Body of pancreas (tissue), 4 donors: ENCODE measurements around the gene ANKRD24. TPM values are rescaled to one million over a fixed set of nuclear protein-coding genes. Genes with fewer than 3 reads are reported as not detected.
"Not testable (repeated sequence)": the region's sequence is repeated elsewhere in the genome, so short reads cannot be mapped to it uniquely, and the experiment has no call there.

ENCODE experiments used
- ATAC-seq: fragments of 150-250 bp; one replicate; pipeline ENCODE4 v1.9.1; 2016
- DNase-seq, 4 donors: peaks; one replicate each; pipeline ENCODE4 v3.0.0-alpha.2; 2019
- H3K27ac ChIP-seq, 4 donors: fragments of 200-600 bp; sonication (generic); 1 replicate in 3 of 4; 2 replicates in 1 of 4; pipeline versions ENCODE4 v1.5.1 to v1.6.1; 2016 to 2019; ENCODE audit warnings: mild to moderate bottlenecking in 1 of 4, mixed read lengths in 1 of 4, moderate library complexity in 1 of 4
- H3K27me3 ChIP-seq, 2 donors: fragments of 200-600 bp; sonication (generic); one replicate each; pipeline ENCODE4 v1.6.0; 2016; ENCODE audit warnings: mild to moderate bottlenecking in 1 of 2
- H3K36me3 ChIP-seq, 2 donors: fragments of 200-600 bp; sonication (generic); replicated peaks in 1 of 2; 2 replicates each; pipeline ENCODE4 v1.5.1; 2016; ENCODE audit warnings: low read depth in 2 of 2; ENCODE audit not compliant: insufficient read depth in 1 of 2
- H3K4me1 ChIP-seq: fragments of 200-600 bp; sonication (generic); one replicate; pipeline ENCODE4 v1.6.0; 2016
- H3K4me3 ChIP-seq, 2 donors: fragments of 200-600 bp; sonication (generic); 1 replicate in 1 of 2; 2 replicates in 1 of 2; pipeline ENCODE4 v1.5.1; 2016 to 2019
- H3K9me3 ChIP-seq, 3 donors: fragments of 200-600 bp; sonication (generic); 1 replicate in 2 of 3; 2 replicates in 1 of 3; pipeline ENCODE4 v1.5.1; 2016
- CTCF ChIP-seq, 7 experiments: fragments of 450-650 bp in 4 of 7; fragments of 200-600 bp in 3 of 7; sonication (generic) in 3 of 7; IDR thresholded peaks; one replicate each; pipeline ENCODE4 v1.5.1; 2016 to 2019; ENCODE audit warnings: antibody characterized with exemption in 7 of 7
- POLR2A ChIP-seq, 3 donors: fragments of 450-650 bp; IDR thresholded peaks; one replicate each; pipeline ENCODE4 v1.6.1; 2016; ENCODE audit warnings: antibody characterized with exemption in 3 of 3, mild to moderate bottlenecking in 2 of 3
- WGBS, 2 donors: methylation state at CpG; one replicate each; pipeline ENCODE4 v1.1.5; 2017; 5-methylcytosine and 5-hydroxymethylcytosine counted together
- intact Hi-C: fragments of 100-400 bp; cut with DNase I; formaldehyde crosslinking; loops from one replicate; pipeline ENCODE4 v1.15.1; 2023
- total RNA-seq, 2 donors: library from RNA; depleted of rRNA; stranded (reverse); fragments of >200 nt; gene quantifications; one replicate each; pipeline ENCODE4 v1.1.0, GENCODE V29; 2016

ANKRD24 gene
- total RNA-seq, 2 donors from 2014 or later, result 2.1 to 3.6 TPM

GRCh38 chr19:4267101-4267900, 84.8 kb downstream of the ANKRD24 start:
- Histone ChIP-seq H3K4me1 (peaks cover 17% of the 10 kb centered on the region), H3K9me3 (no peaks in the 10 kb centered on the region), H3K4me3 (no peak overlapping the region), H3K36me3 (peaks cover 0 to 27% of the 10 kb centered on the region in 2 donors), H3K27me3 (no peaks in the 10 kb centered on the region), H3K27ac (peak overlapping the region in 2 of 4 donors; percentile 59 to 63)
- ATAC-seq, result peak; percentile 47
- peak; percentile 39 to 66 (median 60) for DNase-seq
- TF ChIP-seq POLR2A (IDR thresholded peaks at IDR 0.05) (no peak), CTCF (IDR thresholded peaks at IDR 0.05) (peak; percentile 62 to 93 (median 69))
- WGBS, 2 donors, result 36 to 49% methylated on average over 15 to 19 of the region's 21 CpGs
- intact Hi-C loops, result loop anchor here (5.0 kb wide), 1 partner anchor 85 kb away; no protein-coding TSS in a partner anchor

GRCh38 chr19:4267901-4268815, 85.7 kb downstream of the ANKRD24 start:
- WGBS, 2 donors, result 61 to 64% methylated on average over 18 to 29 of the region's 30 CpGs
- H3K27me3 ChIP-seq, result no peaks in the 10 kb centered on the region
- H3K4me1 ChIP-seq, result peaks cover 17% of the 10 kb centered on the region
- no peak for TF ChIP-seq CTCF (IDR thresholded peaks at IDR 0.05)
- TF ChIP-seq POLR2A (IDR thresholded peaks at IDR 0.05), result no peak
- H3K27ac ChIP-seq, result peak overlapping the region; percentile 35 to 75 (median 61)
- ATAC-seq, result peak; percentile 87
- DNase-seq, result peak; percentile 63 to 87 (median 72)
- no peaks in the 10 kb centered on the region for H3K9me3 ChIP-seq
- H3K4me3 ChIP-seq, result no peak overlapping the region
- intact Hi-C loops, result loop anchor here (5.0 kb wide), 1 partner anchor 84 kb away; no protein-coding TSS in a partner anchor
- H3K36me3 ChIP-seq, result peaks cover 0 to 20% of the 10 kb centered on the region in 2 donors

GRCh38 chr19:4268816-4269430, 86.4 kb downstream of the ANKRD24 start:
- TF ChIP-seq POLR2A (IDR thresholded peaks at IDR 0.05) (no peak), CTCF (IDR thresholded peaks at IDR 0.05) (no peak)
- no peaks in the 10 kb centered on the region for H3K27me3 ChIP-seq
- H3K36me3 ChIP-seq, result peaks cover 0 to 20% of the 10 kb centered on the region in 2 donors
- 86 to 92% methylated on average over 9 to 10 of the region's 13 CpGs for WGBS, 2 donors
- H3K4me1 ChIP-seq, result peaks cover 17% of the 10 kb centered on the region
- no peak for ATAC-seq
- no peak overlapping the region for H3K4me3 ChIP-seq
- intact Hi-C loops, result loop anchor here (5.0 kb wide), 1 partner anchor 83 kb away; no protein-coding TSS in a partner anchor
- H3K9me3 ChIP-seq, result no peaks in the 10 kb centered on the region
- peak overlapping the region in 2 of 4 donors; percentile 59 to 75 for H3K27ac ChIP-seq
- DNase-seq, result no peak

- Histone ChIP-seq H3K36me3 (peaks cover 0 to 9% of the 10 kb centered on the region in 2 donors), H3K9me3 (no peaks in the 10 kb centered on the region), H3K4me1 (peaks cover 11% of the 10 kb centered on the region), H3K27ac (no peak overlapping the region), H3K4me3 (no peak overlapping the region), H3K27me3 (no peaks in the 10 kb centered on the region)
- intact Hi-C loops, result no loop called here
- TF ChIP-seq POLR2A (IDR thresholded peaks at IDR 0.05), result no peak
- DNase-seq, result no peak
- WGBS, 2 donors, result 72 to 75% methylated on average over 9 to 10 of the region's 10 CpGs
- ATAC-seq, result no peak
Observed at GRCh38 chr19:4272894-4273293, 90.4 kb downstream of the ANKRD24 start.

- H3K4me1 ChIP-seq, H3K27me3 ChIP-seq, H3K9me3 ChIP-seq, H3K36me3 ChIP-seq, H3K4me3 ChIP-seq, H3K27ac ChIP-seq, intact Hi-C loops, ATAC-seq, DNase-seq: not testable (repeated sequence)
- 65 to 69% methylated on average over 4 to 6 of the region's 6 CpGs for WGBS, 2 donors
Observed at GRCh38 chr19:4274321-4274686, 91.8 kb downstream of the ANKRD24 start.

Other genes starting within 250 kb of the ANKRD24 start
- not detected for gene NMRK2, start 249.6 kb upstream of the ANKRD24 start, total RNA-seq
- gene DAPK3, start 211.6 kb upstream of the ANKRD24 start, total RNA-seq, result 10 to 100 TPM; 44.5 to 47.7 TPM
- gene EEF2, start 197.2 kb upstream of the ANKRD24 start, total RNA-seq, result 1,000 to 10,000 TPM; 1,656 to 1,704 TPM
- gene PIAS4, start 175.0 kb upstream of the ANKRD24 start, total RNA-seq, result 10 to 100 TPM; 12.7 to 17.1 TPM
- gene ZBTB7A, start 115.8 kb upstream of the ANKRD24 start, total RNA-seq, result 10 to 100 TPM; 30.9 to 31.3 TPM
- 10 to 100 TPM; 56.8 to 92.0 TPM for gene MAP2K2, start 58.6 kb upstream of the ANKRD24 start, total RNA-seq
- gene CREB3L3, start 29.1 kb upstream of the ANKRD24 start, total RNA-seq, result under 1 TPM in 1 of 2 donors, not detected in 1; 0.52 TPM
- gene SIRT6, start 126 bp upstream of the ANKRD24 start, total RNA-seq, result 10 to 100 TPM; 13.2 to 54.1 TPM
- 10 to 100 TPM in 1 of 2 donors, under 1 TPM in 1; 0.99 to 27.5 TPM for gene EBI3, start 46.8 kb downstream of the ANKRD24 start, total RNA-seq
- gene YJU2, start 64.4 kb downstream of the ANKRD24 start, total RNA-seq, result 10 to 100 TPM; 15.5 to 20.2 TPM
- not detected for gene SHD, start 96.6 kb downstream of the ANKRD24 start, total RNA-seq
- gene TMIGD2, start 119.7 kb downstream of the ANKRD24 start, total RNA-seq, result not detected
- not detected for gene FSD1, start 121.9 kb downstream of the ANKRD24 start, total RNA-seq
- gene STAP2, start 156.1 kb downstream of the ANKRD24 start, total RNA-seq, result 10 to 100 TPM; 17.9 to 31.0 TPM
- 1 to 10 TPM in 1 of 2 donors, under 1 TPM in 1; 0.99 to 7.5 TPM for gene MPND, start 160.9 kb downstream of the ANKRD24 start, total RNA-seq
- gene SH3GL1, start 217.9 kb downstream of the ANKRD24 start, total RNA-seq, result 10 to 100 TPM; 20.4 to 22.6 TPM
- 1 to 10 TPM; 3.4 to 6.3 TPM for gene CHAF1A, start 220.0 kb downstream of the ANKRD24 start, total RNA-seq